ENCODE measurements around the gene EPHA10.
A peak's percentile ranks its signal among the peaks of the same experiment; 100 is the strongest.
"Not testable (repeated sequence)": the region's sequence is repeated elsewhere in the genome, so short reads cannot be mapped to it uniquely, and the experiment has no call there.

Gene EPHA10

GRCh38 chr1:37767488-37767887, 2.6 kb upstream of the EPHA10 start:
- DNase-seq: no peak

GRCh38 chr1:37765916-37766664, 1.2 kb upstream of the EPHA10 start:
- DNase-seq: no peak

- peak; percentile 86 for DNase-seq
These were observed 500 bp downstream of the EPHA10 start for GRCh38 chr1:37764414-37764825.

GRCh38 chr1:37763791-37764413, 1.0 kb downstream of the EPHA10 start:
- DNase-seq: no peak

- no peak for DNase-seq
These were observed 2.4 kb downstream of the EPHA10 start for GRCh38 chr1:37762516-37762915.

- DNase-seq: no peak
These were observed 3.4 kb downstream of the EPHA10 start for GRCh38 chr1:37761416-37762095.

GRCh38 chr1:37759451-37759850, 5.5 kb downstream of the EPHA10 start:
- no peak for DNase-seq

GRCh38 chr1:37755951-37756560, 8.9 kb downstream of the EPHA10 start:
- DNase-seq: no peak

- no peak for DNase-seq
These were observed 9.6 kb downstream of the EPHA10 start for GRCh38 chr1:37755290-37755689.

GRCh38 chr1:37753473-37754321, 11.2 kb downstream of the EPHA10 start:
- no peak for DNase-seq

GRCh38 chr1:37752583-37753471, 12.1 kb downstream of the EPHA10 start:
- DNase-seq: peak; percentile 77

- no peak for DNase-seq
These were observed 12.7 kb downstream of the EPHA10 start for GRCh38 chr1:37752213-37752582.

GRCh38 chr1:37748565-37748964, 16.4 kb downstream of the EPHA10 start:
- no peak for DNase-seq

- no peak for DNase-seq
These were observed 18.1 kb downstream of the EPHA10 start for GRCh38 chr1:37746806-37747205.

GRCh38 chr1:37741662-37742061, 23.3 kb downstream of the EPHA10 start:
- DNase-seq: peak; percentile 40

- DNase-seq: peak; percentile 38
These were observed 23.8 kb downstream of the EPHA10 start for GRCh38 chr1:37741130-37741529.

- peak; percentile 63 for DNase-seq
These were observed 25.7 kb downstream of the EPHA10 start for GRCh38 chr1:37739222-37739621.

GRCh38 chr1:37738619-37739018, 26.3 kb downstream of the EPHA10 start:
- DNase-seq: not testable (repeated sequence)

GRCh38 chr1:37737975-37738374, 26.9 kb downstream of the EPHA10 start:
- not testable (repeated sequence) for DNase-seq

- DNase-seq: peak; percentile 49
These were observed 30.0 kb downstream of the EPHA10 start for GRCh38 chr1:37734629-37735591.

Measured in islet precursor cell (in vitro differentiated cells).